Measurements from ENCODE around the gene CFLAR. TPM values are rescaled to one million over a fixed set of nuclear protein-coding genes. Genes with fewer than 3 reads are reported as not detected.

CFLAR gene
- total and polyA plus RNA-seq, 12 donors: 91.5 to 257 (median 203) TPM

DNA sequence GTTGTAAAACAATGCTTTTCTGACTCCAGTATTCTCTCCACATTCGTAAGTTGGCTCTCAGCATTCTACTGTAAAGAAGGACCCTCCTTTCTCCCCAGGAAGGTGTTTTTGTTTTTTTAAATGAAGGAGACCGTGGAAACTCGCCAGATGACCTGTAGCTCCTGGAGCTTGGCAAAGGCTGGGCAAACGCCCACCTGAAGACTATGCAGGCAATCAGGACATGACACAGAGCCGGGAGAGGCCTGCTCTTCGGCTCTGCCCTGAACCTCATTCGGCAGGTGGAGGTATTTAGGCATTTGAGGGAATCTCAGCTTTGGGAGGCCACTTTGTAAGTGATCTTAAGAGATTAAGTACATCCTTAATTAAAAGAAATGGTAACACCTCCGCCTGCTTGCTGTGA is 84.4 kb downstream of the CFLAR start:
- DNase-seq (no peak), ATAC-seq (no peak)
- no peaks in the 10 kb centered on the region for H3K27me3 ChIP-seq
- WGBS, 2 donors: 74 to 75% methylated on average over 8 of the region's 8 CpGs
- H3K27ac ChIP-seq: no peak overlapping the region
- H3K36me3 ChIP-seq: peaks cover 0 to 82% (median 0%) of the 10 kb centered on the region in 9 donors
- H3K4me3 ChIP-seq: no peak overlapping the region
- no peaks in the 10 kb centered on the region for H3K9me3 ChIP-seq
- H3K4me1 ChIP-seq: peaks cover 0 to 32% (median 12%) of the 10 kb centered on the region in 9 donors
- intact Hi-C loops (cut with DNase I): loop anchor here in 1 of 10 donors (1.0 kb wide), 1 partner anchor 9 kb away; no protein-coding TSS in a partner anchor
- TF ChIP-seq CTCF (IDR thresholded peaks at IDR 0.05): no peak

- Histone ChIP-seq H3K9me3 (no peaks in the 10 kb centered on the region), H3K4me3 (no peak overlapping the region), H3K4me1 (peaks cover 0 to 23% (median 11%) of the 10 kb centered on the region in 9 donors), H3K27ac (no peak overlapping the region), H3K27me3 (no peaks in the 10 kb centered on the region), H3K36me3 (peaks cover 0 to 81% (median 0%) of the 10 kb centered on the region in 9 donors)
- 81 to 84% methylated on average over 8 of the region's 8 CpGs for WGBS, 2 donors
- DNase-seq (no peak), ATAC-seq (no peak)
- TF ChIP-seq CTCF (IDR thresholded peaks at IDR 0.05): no peak
- intact Hi-C loops (cut with DNase I): no loop called here
These were observed 85.4 kb downstream of the CFLAR start for GRCh38 chr2:201201371-201201770.

DNA sequence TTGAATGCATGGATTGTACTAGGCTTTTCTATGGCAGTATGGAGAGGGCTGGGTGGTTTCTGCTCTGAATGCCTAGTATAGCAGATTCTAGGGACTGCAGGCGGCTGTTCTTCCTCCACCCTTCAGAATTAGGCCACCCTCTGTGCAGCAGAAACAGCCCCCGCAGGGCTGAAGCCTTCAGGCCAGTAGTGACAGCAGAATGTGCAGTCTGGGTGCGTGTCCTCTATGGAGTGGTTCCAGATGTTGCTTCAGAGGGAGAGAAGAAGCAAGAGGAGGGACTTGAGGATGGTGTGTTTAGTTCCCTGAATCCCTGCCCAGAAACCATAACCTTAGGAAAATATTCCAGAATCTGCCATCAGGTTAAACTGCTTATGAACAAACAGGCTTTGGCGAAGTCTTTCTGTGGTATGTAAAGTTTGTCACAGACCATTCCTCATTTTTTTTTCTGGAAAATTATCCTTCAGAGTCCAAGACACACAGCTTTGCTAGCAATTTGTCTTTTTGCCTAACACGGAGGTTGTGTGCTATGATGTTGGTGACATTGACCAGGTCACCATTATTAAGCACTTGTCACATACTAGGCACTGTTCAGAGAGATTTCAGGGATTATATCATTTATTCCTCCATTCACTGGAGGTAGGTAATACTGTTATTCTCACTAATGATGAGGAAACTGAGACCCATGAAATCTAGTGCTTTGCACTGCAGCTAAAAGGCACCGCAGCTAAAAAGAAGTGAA is 88.1 kb downstream of the CFLAR start:
- no peaks in the 10 kb centered on the region for H3K27me3 ChIP-seq
- peaks cover 0 to 17% (median 9%) of the 10 kb centered on the region in 9 donors for H3K4me1 ChIP-seq
- no peak for DNase-seq
- no peaks in the 10 kb centered on the region for H3K9me3 ChIP-seq
- peak in 7 of 8 donors; percentile 33 to 81 (median 49) for ATAC-seq
- no peak overlapping the region for H3K27ac ChIP-seq
- no peak overlapping the region for H3K4me3 ChIP-seq
- TF ChIP-seq CTCF (IDR thresholded peaks at IDR 0.05): no peak
- intact Hi-C loops (cut with DNase I): no loop called here
- H3K36me3 ChIP-seq: peaks cover 0 to 77% (median 0%) of the 10 kb centered on the region in 9 donors
- 74 to 76% methylated on average over 6 of the region's 6 CpGs for WGBS, 2 donors

DNA sequence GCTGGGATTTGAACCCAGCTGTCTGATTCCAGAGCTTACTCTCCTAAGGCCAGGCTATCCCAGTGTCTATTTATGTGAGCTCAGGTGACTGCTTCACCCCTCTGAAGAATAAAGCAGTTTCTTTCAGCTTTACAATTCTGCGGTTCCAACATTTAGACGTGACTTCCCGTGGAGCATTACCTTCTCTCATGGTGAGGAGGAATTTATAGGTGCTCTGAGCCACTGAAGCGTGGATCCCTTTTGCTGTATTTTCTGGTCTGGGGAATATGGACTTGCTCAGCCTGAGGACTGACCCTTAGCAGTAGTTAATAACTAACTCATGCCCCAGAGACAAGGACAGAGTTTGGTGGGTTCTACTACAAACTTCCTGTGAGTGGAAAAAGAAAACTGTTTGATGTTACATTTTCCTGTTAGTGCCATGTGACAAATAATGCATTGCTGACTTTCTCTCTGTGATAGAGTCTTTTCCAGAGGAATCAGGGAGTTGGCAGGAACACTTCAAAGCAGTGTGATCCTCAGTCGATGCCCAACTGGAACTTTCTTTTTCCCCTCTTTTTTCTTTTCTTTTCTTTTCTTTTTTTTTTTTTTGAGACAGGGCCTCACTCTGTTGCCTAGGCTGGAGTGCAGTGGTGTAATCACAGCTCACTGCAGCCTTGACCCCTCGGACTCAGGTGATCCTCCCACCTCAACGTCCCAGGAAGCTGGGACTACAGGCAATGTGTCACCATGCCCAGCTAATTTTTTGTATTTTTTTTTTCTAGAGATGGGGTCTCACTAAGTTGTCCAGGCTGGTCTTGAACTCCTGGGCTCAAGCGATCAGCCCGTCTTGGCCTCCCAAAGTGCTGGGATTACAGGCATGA is 88.9 kb downstream of the CFLAR start:
- DNase-seq (no peak), ATAC-seq (no peak)
- peaks cover 0 to 77% (median 0%) of the 10 kb centered on the region in 9 donors for H3K36me3 ChIP-seq
- H3K4me3 ChIP-seq: no peak overlapping the region
- intact Hi-C loops (cut with DNase I): no loop called here
- no peaks in the 10 kb centered on the region for H3K9me3 ChIP-seq
- peaks cover 0 to 20% (median 6%) of the 10 kb centered on the region in 9 donors for H3K4me1 ChIP-seq
- no peak overlapping the region for H3K27ac ChIP-seq
- TF ChIP-seq CTCF (IDR thresholded peaks at IDR 0.05): no peak
- WGBS, 2 donors: 93% methylated on average over 9 of the region's 9 CpGs
- H3K27me3 ChIP-seq: no peaks in the 10 kb centered on the region

Data from heart right ventricle (tissue), 16 donors.